GM23338 (cell line): Measurements from ENCODE around the gene SLC37A2. TPM values are rescaled to one million over a fixed set of nuclear protein-coding genes. Genes with fewer than 3 reads are reported as not detected.

Experiments used
- ATAC-seq: fragments of 200-7000 bp; cut with Tn5 transposase; 3 replicates; pipeline ENCODE4 v1.9.1; 2020
- DNase-seq: peaks from one replicate; pipeline ENCODE4 v3.0.0-alpha.2; 2015; ENCODE audit warnings: low spot score
- H2AFZ ChIP-seq: fragments of 200-600 bp; sonication (generic); 2 replicates; pipeline ENCODE4 v1.8.0; 2016; ENCODE audit warnings: antibody characterized with exemption, mild to moderate bottlenecking, moderate library complexity
- H3F3A ChIP-seq: fragments of 200-600 bp; sonication (generic); replicated peaks from 2 replicates; pipeline ENCODE4 v1.8.0; 2017; ENCODE audit warnings: antibody characterized with exemption, mixed run types, low read depth
- H3K27ac ChIP-seq: fragments of 200-600 bp; sonication (generic); 2 replicates; pipeline ENCODE4 v1.6.1; 2016; ENCODE audit warnings: low read depth
- H3K27me3 ChIP-seq: fragments of 200-600 bp; sonication (generic); 2 replicates; pipeline ENCODE4 v1.8.0; 2016; ENCODE audit warnings: mild to moderate bottlenecking, mixed run types, moderate library complexity; ENCODE audit not compliant: insufficient read depth
- H3K36me3 ChIP-seq: fragments of 200-600 bp; sonication (generic); 2 replicates; pipeline ENCODE4 v1.8.0; 2016; ENCODE audit warnings: mild to moderate bottlenecking; ENCODE audit not compliant: insufficient read depth
- H3K4me1 ChIP-seq: fragments of 200-600 bp; sonication (generic); 2 replicates; pipeline ENCODE4 v1.8.0; 2016; ENCODE audit warnings: mild to moderate bottlenecking, moderate library complexity; ENCODE audit not compliant: insufficient read depth
- H3K4me2 ChIP-seq: fragments of 200-600 bp; sonication (generic); 2 replicates; pipeline ENCODE4 v1.7.1; 2017; ENCODE audit warnings: mixed run types
- H3K4me3 ChIP-seq: fragments of 200-600 bp; sonication (generic); 2 replicates; pipeline ENCODE4 v1.6.1; 2016; ENCODE audit warnings: mixed run types
- H3K79me2 ChIP-seq: fragments of 200-600 bp; sonication (generic); replicated peaks from 2 replicates; pipeline ENCODE4 v1.8.0; 2017; ENCODE audit warnings: mild to moderate bottlenecking; ENCODE audit not compliant: insufficient read depth
- H3K9me2 ChIP-seq: fragments of 200-600 bp; sonication (generic); 2 replicates; pipeline ENCODE4 v1.8.0; 2017; ENCODE audit not compliant: insufficient read depth
- H4K20me1 ChIP-seq: fragments of 200-600 bp; sonication (generic); replicated peaks from 2 replicates; pipeline ENCODE4 v1.8.0; 2017; ENCODE audit warnings: mild to moderate bottlenecking; ENCODE audit not compliant: insufficient read depth
- H3K27ac Mint-ChIP-seq: 2 replicates; pipeline ENCODE4 v1.8.0; 2020; ENCODE audit warnings: inconsistent platforms, mild to moderate bottlenecking, moderate library complexity, mixed read lengths
- H3K27me3 Mint-ChIP-seq: 3 replicates; pipeline ENCODE4 v1.8.0; 2022; ENCODE audit warnings: low read depth, mild to moderate bottlenecking, moderate library complexity, mixed read lengths, inconsistent platforms; ENCODE audit not compliant: insufficient read depth, poor library complexity
- H3K36me3 Mint-ChIP-seq: 3 replicates; pipeline ENCODE4 v1.8.0; 2021; ENCODE audit warnings: low read depth, mild to moderate bottlenecking, inconsistent platforms, moderate library complexity, mixed read lengths
- H3K4me1 Mint-ChIP-seq: 3 replicates; pipeline ENCODE4 v1.8.0; 2020; ENCODE audit warnings: mild to moderate bottlenecking, inconsistent platforms, mixed read lengths
- H3K4me3 Mint-ChIP-seq: 3 replicates; pipeline ENCODE4 v1.8.0; 2021; ENCODE audit warnings: moderate library complexity, mild to moderate bottlenecking, inconsistent platforms, mixed read lengths
- H3K9me3 Mint-ChIP-seq: 3 replicates; pipeline ENCODE4 v1.8.0; 2020; ENCODE audit warnings: moderate library complexity, mild to moderate bottlenecking, inconsistent platforms, mixed read lengths
- CREB1 ChIP-seq: fragments of 250-450 bp; sonication (Bioruptor Pico); IDR thresholded peaks from 2 replicates; pipeline ENCODE4 v1.5.0; 2020; ENCODE audit warnings: low read depth, mild to moderate bottlenecking, moderate library complexity
- EZH2 ChIP-seq: fragments of 200-600 bp; sonication (generic); IDR thresholded peaks from one replicate; pipeline ENCODE4 v1.8.0; 2017; ENCODE audit warnings: antibody characterized with exemption, mild to moderate bottlenecking, low read depth; ENCODE audit not compliant: unreplicated experiment
- EZH2phosphoT487 ChIP-seq: fragments of 200-600 bp; sonication (generic); IDR thresholded peaks from one replicate; pipeline ENCODE4 v1.8.1; 2018; ENCODE audit warnings: antibody characterized with exemption; ENCODE audit not compliant: unreplicated experiment
- JUNB ChIP-seq: IDR thresholded peaks from one replicate; pipeline ENCODE4 v1.6.1; 2016; ENCODE audit warnings: antibody characterized with exemption; ENCODE audit not compliant: unreplicated experiment
- NANOG ChIP-seq: IDR thresholded peaks from 2 replicates; pipeline ENCODE4 v1.6.1; 2016; ENCODE audit warnings: antibody characterized with exemption, borderline replicate concordance
- POLR2AphosphoS5 ChIP-seq: IDR thresholded peaks from 2 replicates; pipeline ENCODE4 v1.6.1; 2016; ENCODE audit warnings: antibody characterized with exemption, low read depth
- STAT1 ChIP-seq: IDR thresholded peaks from one replicate; pipeline ENCODE4 v1.6.1; 2016; ENCODE audit warnings: antibody characterized with exemption; ENCODE audit not compliant: unreplicated experiment
- ZNF114 ChIP-seq: fragments of 250-450 bp; sonication (Bioruptor Pico); IDR thresholded peaks from 2 replicates; pipeline ENCODE4 v1.5.0; 2020; ENCODE audit warnings: mild to moderate bottlenecking, moderate library complexity
- ZNF331 ChIP-seq: fragments of 250-450 bp; sonication (Bioruptor Pico); IDR thresholded peaks from 2 replicates; pipeline ENCODE4 v1.5.0; 2020; ENCODE audit warnings: low read depth, mild to moderate bottlenecking, moderate library complexity
- ZNF462 ChIP-seq: fragments of 250-450 bp; sonication (Bioruptor Pico); IDR thresholded peaks from 2 replicates; pipeline ENCODE4 v1.5.0; 2020; ENCODE audit warnings: mild to moderate bottlenecking, moderate library complexity
- polyA plus RNA-seq: library from polyadenylated mRNA; unstranded; fragments of >200 nt; fragmentation: Nextera tagmentation; extraction: Ambion mirVana; gene quantifications from 2 replicates; pipeline ENCODE4 v1.2.1, GENCODE V29; 2016
- total RNA-seq: library from RNA; depleted of rRNA; stranded (reverse); fragments of >200 nt; shearing (Covaris generic); gene quantifications from 2 replicates; pipeline ENCODE4 v1.2.3, GENCODE V29; 2014
- TF ChIP-seq, protein P1 (sequence below), 2 experiments: fragments of 200-600 bp in 1 of 2; sonication (generic) in 1 of 2; conservative IDR thresholded peaks; 2 replicates each; pipeline versions ENCODE4 v1.5.1 to v1.6.1; 2016 to 2017; ENCODE audit warnings: antibody characterized with exemption in 2 of 2, low read depth in 2 of 2, mild to moderate bottlenecking in 2 of 2, moderate library complexity in 1 of 2
- TF ChIP-seq, protein P2 (sequence below): IDR thresholded peaks from 2 replicates; pipeline ENCODE4 v1.6.1; 2016; ENCODE audit warnings: antibody characterized with exemption
- TF ChIP-seq, protein P3 (sequence below): IDR thresholded peaks from one replicate; pipeline ENCODE4 v1.6.1; 2018; ENCODE audit warnings: antibody characterized with exemption; ENCODE audit not compliant: unreplicated experiment

The SLC37A2 gene
- total and polyA plus RNA-seq, 2 experiments from 2014 or later, result 0.40 to 1.6 TPM

GRCh38 chr11:125053167-125053566, 9.9 kb upstream of the SLC37A2 start:
- Mint-ChIP-seq H3K9me3 (no peaks in the 10 kb centered on the region), H3K27me3 (no peaks in the 10 kb centered on the region), H3K36me3 (no peaks in the 10 kb centered on the region), H3K27ac (no peak overlapping the region), H3K4me3 (no peak overlapping the region), H3K4me1 (no peaks in the 10 kb centered on the region)
- no peak for DNase-seq
- no peak overlapping the region for H3K4me2 ChIP-seq
- H3F3A ChIP-seq, result no peaks in the 10 kb centered on the region
- no peak for ATAC-seq
- H2AFZ ChIP-seq, result no peak overlapping the region
- H3K4me3 ChIP-seq, result no peak overlapping the region
- no peaks in the 10 kb centered on the region for H4K20me1 ChIP-seq
- H3K79me2 ChIP-seq, result no peaks in the 10 kb centered on the region
- no peaks in the 10 kb centered on the region for H3K9me2 ChIP-seq
- no peaks in the 10 kb centered on the region for H3K36me3 ChIP-seq
- TF ChIP-seq, protein P1, sequence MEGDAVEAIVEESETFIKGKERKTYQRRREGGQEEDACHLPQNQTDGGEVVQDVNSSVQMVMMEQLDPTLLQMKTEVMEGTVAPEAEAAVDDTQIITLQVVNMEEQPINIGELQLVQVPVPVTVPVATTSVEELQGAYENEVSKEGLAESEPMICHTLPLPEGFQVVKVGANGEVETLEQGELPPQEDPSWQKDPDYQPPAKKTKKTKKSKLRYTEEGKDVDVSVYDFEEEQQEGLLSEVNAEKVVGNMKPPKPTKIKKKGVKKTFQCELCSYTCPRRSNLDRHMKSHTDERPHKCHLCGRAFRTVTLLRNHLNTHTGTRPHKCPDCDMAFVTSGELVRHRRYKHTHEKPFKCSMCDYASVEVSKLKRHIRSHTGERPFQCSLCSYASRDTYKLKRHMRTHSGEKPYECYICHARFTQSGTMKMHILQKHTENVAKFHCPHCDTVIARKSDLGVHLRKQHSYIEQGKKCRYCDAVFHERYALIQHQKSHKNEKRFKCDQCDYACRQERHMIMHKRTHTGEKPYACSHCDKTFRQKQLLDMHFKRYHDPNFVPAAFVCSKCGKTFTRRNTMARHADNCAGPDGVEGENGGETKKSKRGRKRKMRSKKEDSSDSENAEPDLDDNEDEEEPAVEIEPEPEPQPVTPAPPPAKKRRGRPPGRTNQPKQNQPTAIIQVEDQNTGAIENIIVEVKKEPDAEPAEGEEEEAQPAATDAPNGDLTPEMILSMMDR (conservative IDR thresholded peaks at IDR 0.05; ENCODE audit: low read depth in 2 of 2), result no peak
- no peak for TF ChIP-seq EZH2
- TF ChIP-seq CREB1 (CRISPR knock-in tag), result no peak
- TF ChIP-seq, protein P2, sequence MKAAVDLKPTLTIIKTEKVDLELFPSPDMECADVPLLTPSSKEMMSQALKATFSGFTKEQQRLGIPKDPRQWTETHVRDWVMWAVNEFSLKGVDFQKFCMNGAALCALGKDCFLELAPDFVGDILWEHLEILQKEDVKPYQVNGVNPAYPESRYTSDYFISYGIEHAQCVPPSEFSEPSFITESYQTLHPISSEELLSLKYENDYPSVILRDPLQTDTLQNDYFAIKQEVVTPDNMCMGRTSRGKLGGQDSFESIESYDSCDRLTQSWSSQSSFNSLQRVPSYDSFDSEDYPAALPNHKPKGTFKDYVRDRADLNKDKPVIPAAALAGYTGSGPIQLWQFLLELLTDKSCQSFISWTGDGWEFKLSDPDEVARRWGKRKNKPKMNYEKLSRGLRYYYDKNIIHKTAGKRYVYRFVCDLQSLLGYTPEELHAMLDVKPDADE, result no peak
- TF ChIP-seq STAT1, result no peak
- no peak for TF ChIP-seq EZH2phosphoT487
- no peak for TF ChIP-seq ZNF331 (CRISPR knock-in tag)
- no peak for TF ChIP-seq ZNF462 (CRISPR knock-in tag)
- TF ChIP-seq NANOG, result no peak
- TF ChIP-seq, protein P3, sequence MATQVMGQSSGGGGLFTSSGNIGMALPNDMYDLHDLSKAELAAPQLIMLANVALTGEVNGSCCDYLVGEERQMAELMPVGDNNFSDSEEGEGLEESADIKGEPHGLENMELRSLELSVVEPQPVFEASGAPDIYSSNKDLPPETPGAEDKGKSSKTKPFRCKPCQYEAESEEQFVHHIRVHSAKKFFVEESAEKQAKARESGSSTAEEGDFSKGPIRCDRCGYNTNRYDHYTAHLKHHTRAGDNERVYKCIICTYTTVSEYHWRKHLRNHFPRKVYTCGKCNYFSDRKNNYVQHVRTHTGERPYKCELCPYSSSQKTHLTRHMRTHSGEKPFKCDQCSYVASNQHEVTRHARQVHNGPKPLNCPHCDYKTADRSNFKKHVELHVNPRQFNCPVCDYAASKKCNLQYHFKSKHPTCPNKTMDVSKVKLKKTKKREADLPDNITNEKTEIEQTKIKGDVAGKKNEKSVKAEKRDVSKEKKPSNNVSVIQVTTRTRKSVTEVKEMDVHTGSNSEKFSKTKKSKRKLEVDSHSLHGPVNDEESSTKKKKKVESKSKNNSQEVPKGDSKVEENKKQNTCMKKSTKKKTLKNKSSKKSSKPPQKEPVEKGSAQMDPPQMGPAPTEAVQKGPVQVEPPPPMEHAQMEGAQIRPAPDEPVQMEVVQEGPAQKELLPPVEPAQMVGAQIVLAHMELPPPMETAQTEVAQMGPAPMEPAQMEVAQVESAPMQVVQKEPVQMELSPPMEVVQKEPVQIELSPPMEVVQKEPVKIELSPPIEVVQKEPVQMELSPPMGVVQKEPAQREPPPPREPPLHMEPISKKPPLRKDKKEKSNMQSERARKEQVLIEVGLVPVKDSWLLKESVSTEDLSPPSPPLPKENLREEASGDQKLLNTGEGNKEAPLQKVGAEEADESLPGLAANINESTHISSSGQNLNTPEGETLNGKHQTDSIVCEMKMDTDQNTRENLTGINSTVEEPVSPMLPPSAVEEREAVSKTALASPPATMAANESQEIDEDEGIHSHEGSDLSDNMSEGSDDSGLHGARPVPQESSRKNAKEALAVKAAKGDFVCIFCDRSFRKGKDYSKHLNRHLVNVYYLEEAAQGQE, result no peak
- no peak for TF ChIP-seq JUNB
- no peak for TF ChIP-seq ZNF114 (CRISPR knock-in tag)
- no peak for TF ChIP-seq POLR2AphosphoS5
- H3K4me1 ChIP-seq, result no peaks in the 10 kb centered on the region
- no peak overlapping the region for H3K27ac ChIP-seq
- H3K27me3 ChIP-seq, result no peaks in the 10 kb centered on the region; the same call in 1 of the 2 replicates
